Measurements from ENCODE around the gene WRAP73. TPM values are rescaled to one million over a fixed set of nuclear protein-coding genes. Genes with fewer than 3 reads are reported as not detected.

Gene WRAP73
- total RNA-seq, 4 donors from 2014 or later: 12.5 to 20.6 (median 15.3) TPM

DNA sequence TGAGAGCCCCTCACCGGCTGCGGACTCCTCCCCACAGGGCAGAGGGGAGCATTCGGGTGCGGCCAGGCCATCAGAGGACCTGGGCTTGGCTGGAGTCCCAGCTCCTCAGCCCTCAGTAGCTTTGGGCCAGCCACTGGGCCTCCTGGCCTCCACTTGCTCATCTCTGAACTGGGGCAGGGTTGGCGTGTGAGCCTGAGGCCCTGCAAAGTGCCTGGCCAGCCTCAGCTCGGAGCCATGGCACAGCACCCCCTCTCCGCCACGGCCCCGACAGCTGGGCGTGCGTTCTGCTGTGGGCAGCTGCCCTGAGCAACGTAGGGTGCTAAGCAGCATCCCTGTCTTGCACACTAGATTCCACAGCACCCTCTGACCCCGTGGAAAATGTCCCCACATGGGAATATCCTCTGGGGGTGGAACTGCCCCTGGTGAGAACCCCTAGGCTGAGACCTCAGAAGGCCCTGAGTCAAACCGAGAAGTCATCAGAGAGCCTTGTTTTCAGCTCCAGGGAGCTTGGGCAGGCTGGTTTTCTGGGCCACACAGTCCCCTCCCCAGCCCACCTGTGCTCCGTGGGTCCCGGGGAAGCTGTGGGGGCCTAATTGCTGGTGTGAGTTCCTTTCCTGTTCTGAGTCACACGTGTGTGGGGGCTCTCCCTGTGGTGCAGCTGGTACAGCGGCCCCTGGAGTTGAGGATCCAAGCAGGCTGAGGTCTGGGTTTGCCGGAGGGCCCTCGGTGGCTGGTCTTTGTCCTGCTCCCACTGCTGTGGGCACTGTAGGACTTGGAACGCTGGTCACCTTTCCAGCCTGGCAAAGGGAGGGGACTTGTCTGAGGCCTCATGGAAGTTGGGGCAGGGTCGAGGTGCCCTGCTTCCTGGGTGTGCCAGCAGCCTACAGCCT, 26.9 kb upstream of the WRAP73 start:
- intact Hi-C loops (cut with DNase I; ENCODE audit: low total_unique reads): no loop called here
- TF ChIP-seq POLR2A (IDR thresholded peaks at IDR 0.05): no peak
- TF ChIP-seq, protein P1, sequence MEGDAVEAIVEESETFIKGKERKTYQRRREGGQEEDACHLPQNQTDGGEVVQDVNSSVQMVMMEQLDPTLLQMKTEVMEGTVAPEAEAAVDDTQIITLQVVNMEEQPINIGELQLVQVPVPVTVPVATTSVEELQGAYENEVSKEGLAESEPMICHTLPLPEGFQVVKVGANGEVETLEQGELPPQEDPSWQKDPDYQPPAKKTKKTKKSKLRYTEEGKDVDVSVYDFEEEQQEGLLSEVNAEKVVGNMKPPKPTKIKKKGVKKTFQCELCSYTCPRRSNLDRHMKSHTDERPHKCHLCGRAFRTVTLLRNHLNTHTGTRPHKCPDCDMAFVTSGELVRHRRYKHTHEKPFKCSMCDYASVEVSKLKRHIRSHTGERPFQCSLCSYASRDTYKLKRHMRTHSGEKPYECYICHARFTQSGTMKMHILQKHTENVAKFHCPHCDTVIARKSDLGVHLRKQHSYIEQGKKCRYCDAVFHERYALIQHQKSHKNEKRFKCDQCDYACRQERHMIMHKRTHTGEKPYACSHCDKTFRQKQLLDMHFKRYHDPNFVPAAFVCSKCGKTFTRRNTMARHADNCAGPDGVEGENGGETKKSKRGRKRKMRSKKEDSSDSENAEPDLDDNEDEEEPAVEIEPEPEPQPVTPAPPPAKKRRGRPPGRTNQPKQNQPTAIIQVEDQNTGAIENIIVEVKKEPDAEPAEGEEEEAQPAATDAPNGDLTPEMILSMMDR (IDR thresholded peaks at IDR 0.05): no peak
- DNase-seq (ENCODE audit: low spot score in 2 of 2): no peak
- WGBS, 2 donors: 73 to 74% methylated on average over 8 to 22 of the region's 22 CpGs
- H3K4me3 ChIP-seq (ENCODE audit: low read depth, poor library complexity, severe bottlenecking): no peak overlapping the region

DNA sequence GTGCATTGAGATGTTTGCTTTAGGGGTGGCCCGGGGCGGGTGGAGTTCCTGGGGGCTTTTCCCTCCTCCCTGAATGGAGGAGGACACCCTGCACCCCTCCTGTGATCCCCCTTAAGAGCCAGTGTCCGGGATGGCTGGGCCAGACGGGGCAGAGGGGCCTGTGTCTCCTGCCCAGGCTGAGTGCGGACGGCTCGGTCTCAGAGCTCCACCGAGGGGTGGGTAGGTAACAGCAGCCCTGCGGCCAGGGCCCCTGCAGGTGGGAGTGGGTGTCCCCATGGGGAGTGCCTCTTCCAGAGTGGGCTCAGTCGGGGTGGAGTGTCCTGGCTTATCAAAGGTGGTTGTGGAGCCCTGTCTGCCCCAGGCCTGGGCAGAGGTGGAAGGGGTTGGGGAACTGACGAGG, 25.5 kb upstream of the WRAP73 start:
- intact Hi-C loops (cut with DNase I; ENCODE audit: low total_unique reads): no loop called here
- WGBS, 2 donors: 76 to 81% methylated on average over 8 to 11 of the region's 11 CpGs
- TF ChIP-seq POLR2A (IDR thresholded peaks at IDR 0.05): no peak
- TF ChIP-seq, protein P1 (IDR thresholded peaks at IDR 0.05): no peak
- H3K4me3 ChIP-seq (ENCODE audit: low read depth, poor library complexity, severe bottlenecking): no peak overlapping the region
- DNase-seq (ENCODE audit: low spot score in 2 of 2): no peak

DNA sequence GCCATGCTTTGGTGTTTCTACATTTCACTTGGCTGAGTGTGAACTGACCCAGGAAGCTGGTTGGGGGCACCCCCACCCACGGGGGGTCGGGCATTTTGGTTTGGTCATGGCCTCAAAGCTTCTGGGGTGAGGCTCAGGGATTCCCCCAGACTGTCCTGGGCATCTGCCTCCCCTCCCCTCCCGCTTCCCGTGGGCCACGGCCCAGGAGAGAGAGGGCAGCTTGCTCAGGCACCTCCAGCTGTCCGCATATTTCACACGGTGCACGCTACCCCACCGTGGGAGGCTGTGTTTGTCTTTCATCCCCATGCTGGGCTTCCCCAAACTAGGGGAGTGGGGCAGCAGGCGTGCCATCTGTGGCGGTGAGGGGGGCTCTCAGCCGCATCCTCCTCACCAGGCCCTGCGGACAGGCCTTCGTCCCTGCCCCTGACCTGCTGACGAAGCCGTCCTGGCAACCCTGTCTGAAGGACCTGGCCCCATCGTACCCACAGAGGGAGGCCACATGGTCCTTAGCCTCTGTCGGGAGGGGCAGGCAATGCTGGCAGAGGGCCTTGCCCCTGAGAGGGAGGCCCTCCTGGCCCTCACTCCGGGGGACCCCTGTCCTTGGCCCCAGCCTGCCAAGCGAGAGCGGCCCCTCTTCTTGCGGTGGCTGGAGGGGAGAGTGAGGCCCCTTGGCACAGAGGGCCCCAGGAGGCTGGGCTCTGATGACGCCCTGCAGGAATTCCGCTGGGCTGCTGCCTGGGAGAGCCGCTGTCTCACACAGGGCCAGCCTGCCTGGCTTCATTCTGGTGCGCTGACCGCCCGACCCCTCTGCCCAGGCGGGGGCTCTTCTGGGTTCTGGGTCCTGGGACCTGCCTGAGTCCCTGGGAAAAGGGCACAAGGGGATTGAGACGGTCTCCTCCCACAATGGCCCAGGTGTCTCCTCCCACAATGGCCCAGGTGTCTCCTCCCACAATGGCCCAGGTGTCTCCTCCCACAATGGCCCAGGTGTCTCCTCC, 24.5 kb upstream of the WRAP73 start:
- WGBS, 2 donors: 58 to 62% methylated on average over 26 to 30 of the region's 30 CpGs
- TF ChIP-seq POLR2A (IDR thresholded peaks at IDR 0.05): no peak
- TF ChIP-seq, protein P1 (IDR thresholded peaks at IDR 0.05): no peak
- no peak overlapping the region for H3K4me3 ChIP-seq (ENCODE audit: low read depth, poor library complexity, severe bottlenecking)
- intact Hi-C loops (cut with DNase I; ENCODE audit: low total_unique reads): no loop called here
- DNase-seq (ENCODE audit: low spot score in 2 of 2): no peak

DNA sequence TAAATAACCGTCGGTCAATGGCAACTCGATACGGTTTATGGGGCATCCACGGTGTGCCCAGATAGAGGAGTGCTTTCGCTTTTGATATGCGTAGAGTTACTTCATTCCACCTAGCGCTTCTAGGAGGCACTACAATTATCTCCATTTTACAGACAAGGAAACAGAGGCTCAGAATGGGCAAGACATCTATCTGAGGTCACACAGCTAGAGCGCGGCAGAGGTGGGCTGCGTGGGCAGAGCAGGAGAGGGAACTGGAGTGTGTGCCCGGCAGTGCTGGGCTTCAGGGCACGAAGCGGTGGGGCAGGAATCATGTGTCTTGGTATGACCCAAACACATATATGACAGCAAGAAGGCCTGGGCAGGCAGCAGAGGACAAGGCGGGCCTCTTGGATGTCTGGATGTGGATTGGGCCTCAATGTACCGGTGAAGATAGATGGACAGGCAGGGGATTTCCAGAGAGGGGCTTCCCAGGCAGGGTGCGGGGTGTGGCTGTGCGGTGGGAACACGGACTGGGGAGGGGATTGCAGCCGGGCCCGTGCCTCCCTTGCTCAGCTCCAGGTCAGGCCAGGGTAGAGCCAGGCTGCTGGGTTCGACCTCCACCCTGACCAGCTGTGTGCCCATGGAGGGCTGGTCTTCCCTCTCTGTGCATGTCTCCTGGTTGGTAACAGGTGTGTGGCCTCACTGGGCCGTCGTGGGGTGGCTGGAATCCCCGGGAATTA, 23.6 kb upstream of the WRAP73 start:
- TF ChIP-seq, protein P1 (IDR thresholded peaks at IDR 0.05): no peak
- TF ChIP-seq POLR2A (IDR thresholded peaks at IDR 0.05): no peak

DNA sequence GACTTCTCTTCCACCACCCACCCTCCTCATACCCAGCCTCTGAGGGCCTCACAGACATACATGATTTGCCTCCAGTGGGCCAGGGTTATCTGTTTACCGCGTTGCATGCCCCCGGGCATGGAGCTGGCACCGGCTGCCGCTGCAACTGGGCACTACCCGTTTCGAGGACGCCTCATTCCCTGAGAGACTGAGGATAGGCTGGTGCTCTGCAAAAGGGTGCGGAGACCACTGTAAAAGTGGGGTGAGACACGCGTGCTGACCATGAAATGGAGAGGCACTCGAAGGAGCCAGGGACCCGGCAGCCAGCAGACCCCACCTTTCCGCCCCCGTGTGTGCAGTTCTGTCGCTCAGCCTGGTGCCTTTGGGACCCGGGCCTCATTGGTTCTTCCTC, 23.1 kb upstream of the WRAP73 start:
- DNase-seq (ENCODE audit: low spot score in 2 of 2): no peak
- TF ChIP-seq, protein P1 (IDR thresholded peaks at IDR 0.05): no peak
- 68% methylated on average over 17 of the region's 17 CpGs for WGBS, 2 donors
- H3K4me3 ChIP-seq (ENCODE audit: low read depth, poor library complexity, severe bottlenecking): no peak overlapping the region
- intact Hi-C loops (cut with DNase I; ENCODE audit: low total_unique reads): no loop called here

More for the DNA sequence above, 23.6 kb upstream of the WRAP73 start:
- intact Hi-C loops (cut with DNase I; ENCODE audit: low total_unique reads): no loop called here
- DNase-seq (ENCODE audit: low spot score in 2 of 2): no peak
- H3K4me3 ChIP-seq (ENCODE audit: low read depth, poor library complexity, severe bottlenecking): no peak overlapping the region
- 84 to 87% methylated on average over 25 of the region's 25 CpGs for WGBS, 2 donors
